Measurements from ENCODE around the gene GPR65. TPM values are rescaled to one million over a fixed set of nuclear protein-coding genes. Genes with fewer than 3 reads are reported as not detected.

Gene GPR65
- total RNA-seq, 2 donors from 2014 or later: 1.9 to 2.8 TPM

DNA sequence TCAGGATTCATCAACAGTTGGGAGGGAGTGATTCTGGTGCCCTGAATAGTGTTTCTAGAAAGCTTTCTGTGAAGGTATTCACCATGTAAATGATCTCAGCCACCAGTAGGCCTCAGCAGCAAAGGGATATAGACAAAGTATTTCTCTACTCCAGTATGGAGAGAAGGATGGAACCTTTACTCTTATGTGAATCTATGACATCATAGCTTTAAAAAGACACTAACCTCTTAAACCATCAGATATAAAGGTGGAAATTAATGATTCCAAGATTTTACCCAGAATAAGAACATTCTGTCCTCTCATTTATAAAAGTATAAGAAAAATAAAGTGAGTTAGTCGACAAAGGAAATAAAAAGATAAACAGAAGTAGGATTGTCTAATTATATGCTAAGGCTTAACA, 4.6 kb downstream of the GPR65 start:
- Histone ChIP-seq H3K36me3 (no peaks in the 10 kb centered on the region), H3K4me3 (no peak overlapping the region), H3K9me3 (no peaks in the 10 kb centered on the region), H3K27ac (no peak overlapping the region), H3K27me3 (replicated peaks; ENCODE audit: insufficient read depth) (no peaks in the 10 kb centered on the region), H3K4me1 (ENCODE audit: control insufficient read depth in 1 of 2, low read depth in 2 of 2) (no peaks in the 10 kb centered on the region)
- ATAC-seq (ENCODE audit: insufficient number of reproducible peaks, low FRiP score, low read depth) (no peak), DNase-seq (ENCODE audit: low spot score) (no peak)
- TF ChIP-seq, protein P1, sequence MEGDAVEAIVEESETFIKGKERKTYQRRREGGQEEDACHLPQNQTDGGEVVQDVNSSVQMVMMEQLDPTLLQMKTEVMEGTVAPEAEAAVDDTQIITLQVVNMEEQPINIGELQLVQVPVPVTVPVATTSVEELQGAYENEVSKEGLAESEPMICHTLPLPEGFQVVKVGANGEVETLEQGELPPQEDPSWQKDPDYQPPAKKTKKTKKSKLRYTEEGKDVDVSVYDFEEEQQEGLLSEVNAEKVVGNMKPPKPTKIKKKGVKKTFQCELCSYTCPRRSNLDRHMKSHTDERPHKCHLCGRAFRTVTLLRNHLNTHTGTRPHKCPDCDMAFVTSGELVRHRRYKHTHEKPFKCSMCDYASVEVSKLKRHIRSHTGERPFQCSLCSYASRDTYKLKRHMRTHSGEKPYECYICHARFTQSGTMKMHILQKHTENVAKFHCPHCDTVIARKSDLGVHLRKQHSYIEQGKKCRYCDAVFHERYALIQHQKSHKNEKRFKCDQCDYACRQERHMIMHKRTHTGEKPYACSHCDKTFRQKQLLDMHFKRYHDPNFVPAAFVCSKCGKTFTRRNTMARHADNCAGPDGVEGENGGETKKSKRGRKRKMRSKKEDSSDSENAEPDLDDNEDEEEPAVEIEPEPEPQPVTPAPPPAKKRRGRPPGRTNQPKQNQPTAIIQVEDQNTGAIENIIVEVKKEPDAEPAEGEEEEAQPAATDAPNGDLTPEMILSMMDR (IDR thresholded peaks at IDR 0.05): no peak

- Histone ChIP-seq H3K27me3 (replicated peaks; ENCODE audit: insufficient read depth) (no peaks in the 10 kb centered on the region), H3K9me3 (no peaks in the 10 kb centered on the region), H3K27ac (no peak overlapping the region), H3K36me3 (no peaks in the 10 kb centered on the region), H3K4me3 (no peak overlapping the region), H3K4me1 (ENCODE audit: control insufficient read depth in 1 of 2, low read depth in 2 of 2) (no peaks in the 10 kb centered on the region)
- no peak for ATAC-seq (ENCODE audit: insufficient number of reproducible peaks, low FRiP score, low read depth)
- no peak for DNase-seq (ENCODE audit: low spot score)
- TF ChIP-seq, protein P1 (IDR thresholded peaks at IDR 0.05): no peak
These were observed 5.4 kb downstream of the GPR65 start for GRCh38 chr14:88010331-88010730.

GRCh38 chr14:88012495-88012894, 7.6 kb downstream of the GPR65 start:
- DNase-seq (ENCODE audit: low spot score) (no peak), ATAC-seq (ENCODE audit: insufficient number of reproducible peaks, low FRiP score, low read depth) (no peak)
- no peaks in the 10 kb centered on the region for H3K4me1 ChIP-seq (ENCODE audit: control insufficient read depth in 1 of 2, low read depth in 2 of 2)
- H3K36me3 ChIP-seq: no peaks in the 10 kb centered on the region
- no peaks in the 10 kb centered on the region for H3K9me3 ChIP-seq
- TF ChIP-seq, protein P1 (IDR thresholded peaks at IDR 0.05): no peak
- H3K4me3 ChIP-seq: no peak overlapping the region
- no peaks in the 10 kb centered on the region for H3K27me3 ChIP-seq (replicated peaks; ENCODE audit: insufficient read depth)
- no peak overlapping the region for H3K27ac ChIP-seq

DNA sequence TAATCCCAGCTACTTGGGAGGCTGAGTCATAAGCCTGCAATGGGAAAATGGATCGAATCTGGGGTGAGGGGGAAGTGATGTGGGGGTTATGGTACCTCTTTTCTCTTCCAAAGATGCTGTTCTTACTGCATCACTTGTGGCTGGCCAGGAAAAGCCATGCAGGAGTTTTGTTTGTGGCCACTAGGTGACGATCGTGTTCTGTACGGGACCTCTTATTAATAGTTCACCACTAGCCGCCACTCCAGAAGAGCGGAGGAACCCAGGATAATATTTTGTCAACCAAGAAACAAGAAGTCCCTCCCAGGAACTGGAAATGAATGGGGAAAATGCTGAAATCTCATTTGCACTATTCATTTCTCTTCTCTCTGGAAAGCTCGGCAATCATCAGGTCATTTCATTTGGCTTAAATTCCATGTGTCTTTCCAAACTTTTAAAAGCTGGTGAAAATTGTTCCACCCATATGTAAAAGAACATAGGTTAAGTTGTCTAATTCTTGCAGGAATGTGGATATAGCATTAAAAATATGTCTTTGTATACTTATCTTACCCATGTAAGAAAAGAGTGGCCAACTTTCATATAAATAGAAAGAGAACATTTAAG, 8.9 kb downstream of the GPR65 start:
- TF ChIP-seq, protein P1 (IDR thresholded peaks at IDR 0.05): peak; percentile 89
- Histone ChIP-seq H3K9me3 (no peaks in the 10 kb centered on the region), H3K4me1 (ENCODE audit: control insufficient read depth in 1 of 2, low read depth in 2 of 2) (no peaks in the 10 kb centered on the region), H3K27ac (no peak overlapping the region), H3K36me3 (no peaks in the 10 kb centered on the region), H3K4me3 (no peak overlapping the region), H3K27me3 (replicated peaks; ENCODE audit: insufficient read depth) (no peaks in the 10 kb centered on the region)
- no peak for DNase-seq (ENCODE audit: low spot score)
- peak; percentile 98 for ATAC-seq (ENCODE audit: insufficient number of reproducible peaks, low FRiP score, low read depth)

DNA sequence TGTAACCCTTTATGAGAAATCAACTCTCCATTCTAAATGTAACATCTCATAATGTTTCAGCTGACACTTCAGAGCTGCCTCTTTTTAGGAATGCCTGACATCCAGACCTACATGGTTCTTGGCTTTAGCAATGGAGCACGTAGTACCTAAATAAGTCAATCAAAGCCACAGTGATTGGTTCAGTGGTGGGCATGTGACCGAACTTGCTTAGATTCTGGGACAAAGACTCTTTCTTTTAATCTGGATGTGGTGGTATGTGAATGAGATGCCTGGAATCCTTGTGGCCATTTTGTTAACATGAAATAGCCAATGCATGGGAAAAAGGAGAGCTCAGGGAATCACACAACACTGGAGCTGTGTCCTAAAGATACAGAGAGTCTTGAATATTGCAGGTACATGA, 11.8 kb downstream of the GPR65 start:
- ATAC-seq (ENCODE audit: insufficient number of reproducible peaks, low FRiP score, low read depth): no peak
- H3K36me3 ChIP-seq: no peaks in the 10 kb centered on the region
- TF ChIP-seq, protein P1 (IDR thresholded peaks at IDR 0.05): no peak
- no peak overlapping the region for H3K4me3 ChIP-seq
- no peaks in the 10 kb centered on the region for H3K9me3 ChIP-seq
- no peak overlapping the region for H3K27ac ChIP-seq
- no peak for DNase-seq (ENCODE audit: low spot score)
- no peaks in the 10 kb centered on the region for H3K27me3 ChIP-seq (replicated peaks; ENCODE audit: insufficient read depth)
- no peaks in the 10 kb centered on the region for H3K4me1 ChIP-seq (ENCODE audit: control insufficient read depth in 1 of 2, low read depth in 2 of 2)

Data from thoracic aorta (tissue), 2 donors.